H1 (cell line): ENCODE results near the gene ACSF3. TPM values are rescaled to one million over a fixed set of nuclear protein-coding genes. Genes with fewer than 3 reads are reported as not detected.

ENCODE experiments used
- CTCF ChIA-PET: fragments of 300-600 bp; sonication (Branson Sonifier 250); formaldehyde crosslinking; loops from one replicate; lab custom pipeline; 2021; ENCODE audit not compliant: partially characterized antibody; lab: Charles Lee
- POLR2A ChIA-PET: fragments of 300-600 bp; sonication (Branson Sonifier 250); formaldehyde crosslinking; loops from one replicate; lab custom pipeline; 2021; ENCODE audit warnings: inconsistent platforms; ENCODE audit not compliant: partially characterized antibody; lab: Charles Lee
- DNase-seq, 2 experiments: peaks; one replicate each; pipeline versions ENCODE4 v3.0.0 to v3.0.0-alpha.2; 2010 to 2022; ENCODE audit warnings: low spot score in 2 of 2, low read depth in 1 of 2, mixed read lengths in 1 of 2
- FAIRE-seq: peaks from 2 replicates; lab custom pipeline; 2011; peaks lifted over from hg19 to GRCh38; lab: Jason Lieb, UNC
- H2AFZ ChIP-seq: 2 replicates; pipeline ENCODE4 v1.8.1; 2012; ENCODE audit warnings: low read length, inconsistent platforms
- H2AK5ac ChIP-seq: 2 replicates; pipeline ENCODE4 v1.6.1; 2013; ENCODE audit warnings: low read depth, low read length
- H2BK120ac ChIP-seq: replicated peaks from 2 replicates; pipeline ENCODE3; 2013; ENCODE audit warnings: low read depth, low read length, inconsistent platforms
- H2BK12ac ChIP-seq: 2 replicates; pipeline ENCODE4 v1.6.1; 2013; ENCODE audit warnings: low read depth, low read length
- H2BK15ac ChIP-seq: 2 replicates; pipeline ENCODE4 v1.6.1; 2013; ENCODE audit warnings: low read length
- H2BK20ac ChIP-seq: 2 replicates; pipeline ENCODE4 v1.6.1; 2013; ENCODE audit warnings: low read length
- H2BK5ac ChIP-seq: 2 replicates; pipeline ENCODE4 v1.6.1; 2013; ENCODE audit warnings: low read depth, low read length
- H3K14ac ChIP-seq: 2 replicates; pipeline ENCODE4 v1.6.1; 2013; ENCODE audit warnings: inconsistent platforms; ENCODE audit not compliant: insufficient read length
- H3K18ac ChIP-seq: 2 replicates; pipeline ENCODE4 v1.6.1; 2013; ENCODE audit warnings: low read length; ENCODE audit errors: extremely low read depth
- H3K23ac ChIP-seq: 2 replicates; pipeline ENCODE4 v1.6.1; 2013; ENCODE audit warnings: inconsistent platforms; ENCODE audit not compliant: insufficient read length
- H3K23me2 ChIP-seq: 2 replicates; pipeline ENCODE4 v1.6.1; 2013; ENCODE audit warnings: low read depth, low read length
- H3K27ac ChIP-seq: 2 replicates; pipeline ENCODE4 v1.6.1; 2011; ENCODE audit warnings: low read depth, low read length, inconsistent platforms
- H3K27me3 ChIP-seq, 4 experiments: replicated peaks in 1 of 4; 1 replicate in 1 of 4; 2 replicates in 3 of 4; pipeline versions ENCODE4 v1.6.1 to v1.8.1; 2011 to 2013; ENCODE audit warnings: low read length in 3 of 4, mild to moderate bottlenecking in 3 of 4, inconsistent platforms in 2 of 4, mixed read lengths in 2 of 4, moderate library complexity in 1 of 4; ENCODE audit not compliant: control insufficient read depth in 3 of 4, insufficient read depth in 3 of 4; ENCODE audit errors: extremely low read depth in 1 of 4
- H3K36me3 ChIP-seq, 4 experiments: 2 replicates each; pipeline versions ENCODE4 v1.6.1 to v1.8.1; 2011 to 2013; ENCODE audit warnings: mild to moderate bottlenecking in 4 of 4, low read length in 3 of 4, moderate library complexity in 2 of 4, control low read depth in 1 of 4, inconsistent platforms in 1 of 4; ENCODE audit not compliant: insufficient read depth in 4 of 4, control insufficient read depth in 2 of 4
- H3K4ac ChIP-seq: replicated peaks from 2 replicates; pipeline ENCODE3; 2013; ENCODE audit warnings: low read length, low read depth, mixed read lengths, inconsistent platforms; ENCODE audit not compliant: insufficient read length
- H3K4me1 ChIP-seq, 4 experiments: replicated peaks in 1 of 4; 1 replicate in 1 of 4; 2 replicates in 3 of 4; pipeline versions ENCODE4 v1.6.1 to v1.8.1; 2011 to 2013; ENCODE audit warnings: low read length in 3 of 4, inconsistent platforms in 2 of 4, mixed read lengths in 1 of 4; ENCODE audit not compliant: insufficient read depth in 4 of 4, control insufficient read depth in 3 of 4
- H3K4me2 ChIP-seq, 2 experiments: 2 replicates each; pipeline versions ENCODE4 v1.6.1 to v1.8.1; 2011 to 2013; ENCODE audit warnings: low read depth in 2 of 2, low read length in 2 of 2, control low read depth in 1 of 2, inconsistent platforms in 1 of 2, mild to moderate bottlenecking in 1 of 2; ENCODE audit not compliant: insufficient read depth in 1 of 2
- H3K4me3 ChIP-seq, 4 experiments: fragments of 200-600, 300-600 bp in 1 of 4; sonication (generic), shearing (Covaris generic), sonication (Bioruptor Twin) in 1 of 4; 2 replicates each; pipeline versions ENCODE4 v1.5.1 to v1.8.1; 2011 to 2016; ENCODE audit warnings: low read length in 4 of 4, low read depth in 3 of 4, control low read depth in 2 of 4, inconsistent platforms in 2 of 4, mild to moderate bottlenecking in 2 of 4, mixed read lengths in 1 of 4, moderate library complexity in 1 of 4; ENCODE audit not compliant: insufficient read depth in 2 of 4; ENCODE audit errors: extremely low read depth in 1 of 4
- H3K56ac ChIP-seq: replicated peaks from 2 replicates; pipeline ENCODE3; 2013; ENCODE audit warnings: low read depth, mild to moderate bottlenecking, mixed read lengths, low read length, inconsistent platforms; ENCODE audit not compliant: insufficient read length
- H3K79me1 ChIP-seq: 2 replicates; pipeline ENCODE4 v1.6.1; 2013; ENCODE audit warnings: low read depth, low read length, control low read depth
- H3K79me2 ChIP-seq, 2 experiments: 2 replicates each; pipeline versions ENCODE4 v1.6.1 to v1.8.1; 2012 to 2013; ENCODE audit warnings: low read length in 2 of 2, mild to moderate bottlenecking in 2 of 2, inconsistent platforms in 1 of 2; ENCODE audit not compliant: insufficient read depth in 2 of 2, control insufficient read depth in 1 of 2
- H3K9ac ChIP-seq, 4 experiments: replicated peaks in 1 of 4; 1 replicate in 1 of 4; 2 replicates in 3 of 4; pipeline versions ENCODE4 v1.6.1 to v1.8.1; 2011 to 2013; ENCODE audit warnings: low read depth in 3 of 4, low read length in 3 of 4, control low read depth in 2 of 4, mild to moderate bottlenecking in 2 of 4, moderate library complexity in 2 of 4, inconsistent platforms in 1 of 4; ENCODE audit errors: extremely low read depth in 1 of 4
- H3K9me3 ChIP-seq, 2 experiments: 2 replicates each; pipeline versions ENCODE4 v1.6.1 to v1.8.1; 2012 to 2013; ENCODE audit warnings: mild to moderate bottlenecking in 2 of 2, moderate library complexity in 2 of 2, control low read depth in 1 of 2, inconsistent platforms in 1 of 2, low read depth in 1 of 2, low read length in 1 of 2, mixed read lengths in 1 of 2; ENCODE audit not compliant: insufficient read depth in 2 of 2
- H4K20me1 ChIP-seq, 2 experiments: replicated peaks in 1 of 2; 2 replicates each; pipeline versions ENCODE3 to v1.8.1; 2011 to 2013; ENCODE audit warnings: inconsistent platforms in 2 of 2, low read length in 2 of 2, mild to moderate bottlenecking in 1 of 2; ENCODE audit not compliant: insufficient read depth in 2 of 2, control insufficient read depth in 1 of 2
- H4K5ac ChIP-seq: 2 replicates; pipeline ENCODE4 v1.6.1; 2013; ENCODE audit warnings: low read length, low read depth, mixed read lengths, inconsistent platforms; ENCODE audit not compliant: insufficient read length
- H4K8ac ChIP-seq: 2 replicates; pipeline ENCODE4 v1.8.0; 2013; ENCODE audit warnings: mild to moderate bottlenecking, moderate library complexity, low read length, inconsistent platforms; ENCODE audit not compliant: insufficient read depth; ENCODE audit errors: extremely low read depth
- H4K91ac ChIP-seq: replicated peaks from 2 replicates; pipeline ENCODE3; 2013; ENCODE audit warnings: low read length, mixed read lengths, inconsistent platforms; ENCODE audit not compliant: insufficient read length
- BCL11A ChIP-seq, 2 experiments: IDR thresholded peaks; one replicate each; pipeline ENCODE4 v1.6.1; 2011; ENCODE audit warnings: low read depth in 2 of 2, low read length in 2 of 2, mild to moderate bottlenecking in 2 of 2
- GABPA ChIP-seq: IDR thresholded peaks from 2 replicates; pipeline ENCODE4 v1.6.1; 2011; ENCODE audit warnings: mild to moderate bottlenecking, low read length, moderate library complexity, borderline replicate concordance; ENCODE audit not compliant: insufficient read depth
- TAF7 ChIP-seq: optimal IDR thresholded peaks from 2 replicates; pipeline ENCODE3; 2011; ENCODE audit warnings: low read depth, mild to moderate bottlenecking, inconsistent platforms, low read length, moderate library complexity, borderline replicate concordance
- WGBS, 2 experiments: shearing (Covaris generic) in 1 of 2; methylation state at CpG; one replicate each; pipeline versions ENCODE4 v1.1.6 to v1.1.7; 2013 to 2015; ENCODE audit warnings: low lambda C conversion rate in 2 of 2, mixed read lengths in 2 of 2, inconsistent platforms in 1 of 2, low coverage in 1 of 2, missing lambda C conversion rate in 1 of 2; ENCODE audit not compliant: insufficient replicate concordance in 2 of 2, insufficient coverage in 1 of 2, insufficient read length in 1 of 2; ENCODE audit errors: extremely low coverage in 1 of 2, missing lambda C conversion rate in 1 of 2; 5-methylcytosine and 5-hydroxymethylcytosine counted together
- polyA plus RNA-seq, 7 experiments: library from polyadenylated mRNA; depleted of rRNA in 3 of 7; stranded (reverse) in 5 of 7; unstranded in 2 of 7; fragments of >200 nt in 5 of 7; fragments of 200-250 nt in 2 of 7; gene quantifications; 1 replicate in 5 of 7; 2 replicates in 1 of 7; 4 replicates in 1 of 7; pipeline versions ENCODE4 v1.2.1 to v1.2.3, GENCODE V29; 2011 to 2013; ENCODE audit warnings: missing spikeins in 2 of 7, mixed read lengths in 2 of 7
- total RNA-seq: library from RNA; stranded (reverse); fragmentation: NEBNext Ultra II Directional; extraction: Animal tissue kit (Norgen Biotek cat#: 25700); gene quantifications from 2 replicates; pipeline ENCODE4 v1.2.1, GENCODE V29; 2021

The ACSF3 gene
- total and polyA plus RNA-seq, 2 of the 8 experiments (the other 6 are each of a cell fraction or from before 2014, with no cell fraction given), result 15.6 to 22.9 TPM

- DNase-seq (no peak), FAIRE-seq (no peak)
- Histone ChIP-seq H3K4me1 (peaks cover 4 to 19% (median 11%) of the 10 kb centered on the region in 4 experiments; a peak in 6 of 7 replicates), H3K23ac (no peak overlapping the region), H3K79me2 (peaks cover 0 to 48% of the 10 kb centered on the region in 2 experiments; a peak in 2 of 4 replicates), H3K27ac (no peak overlapping the region), H3K9me3 (no peaks in the 10 kb centered on the region), H3K23me2 (peaks cover 8% of the 10 kb centered on the region; the same call in 1 of the 2 replicates), H2AFZ (no peak overlapping the region), H4K5ac (no peak overlapping the region), H3K9ac (no peak overlapping the region), H3K4me2 (peak overlapping the region; percentile 78 to 92), H4K91ac (peak overlapping the region; percentile 9), H4K8ac (peak overlapping the region; percentile 53), H4K20me1 (peaks cover 2 to 16% of the 10 kb centered on the region in 2 experiments), H2BK12ac (0 out of 2 replicates have a peak overlapping the region, but pooled peaks have one; percentile 27), H2BK20ac (no peak overlapping the region), H3K56ac (no peak overlapping the region), H2BK5ac (peak overlapping the region; percentile 60; the same call in 1 of the 2 replicates), H3K36me3 (peaks cover 0 to 3% (median 2%) of the 10 kb centered on the region in 4 experiments; a peak in 3 of 8 replicates), H2BK15ac (peak overlapping the region; percentile 61; the same call in 1 of the 2 replicates), H2AK5ac (no peak overlapping the region), H3K79me1 (peaks cover 16% of the 10 kb centered on the region), H2BK120ac (no peak overlapping the region), H3K27me3 (peaks cover 0 to 13% (median 8%) of the 10 kb centered on the region in 4 experiments; a peak in 5 of 7 replicates), H3K4ac (peak overlapping the region; percentile 9), H3K4me3 (peak overlapping the region in 1 of 4 experiments; percentile 97; a peak in 2 of 8 replicates), H3K18ac (no peak overlapping the region; the same call in 1 of the 2 replicates), H3K14ac (no peak overlapping the region)
- WGBS, 2 experiments, result 94% methylated on average over 17 of the region's 20 CpGs; no CpG with 5 or more reads in 1 of the 2 experiments
- TF ChIP-seq BCL11A (IDR thresholded peaks at IDR 0.05; ENCODE audit: low read depth in 2 of 2, low read length in 2 of 2) (no peak), GABPA (0 out of 2 replicates have a peak, but pooled peaks have one; percentile 65), TAF7 (no peak)
- POLR2A ChIA-PET, result interaction anchor here (0.9 to 3.1 kb wide), 2 partner anchors 11 to 108 kb away, joined by 3 to 10 read pairs; no protein-coding TSS in a partner anchor
- CTCF ChIA-PET, result interaction anchor here (1.9 kb wide), 1 partner anchor 18 kb away, joined by 5 read pairs; no protein-coding TSS in a partner anchor
These were observed 2.5 kb downstream of the ACSF3 start for GRCh38 chr16:89096042-89096717.
